Natural killer cell (primary cell): ENCODE results near the gene AOPEP. TPM values are rescaled to one million over a fixed set of nuclear protein-coding genes. Genes with fewer than 3 reads are reported as not detected.
A peak's percentile ranks its signal among the peaks of the same experiment; 100 is the strongest.

Source experiments
- ATAC-seq, 3 donors: fragments of 150-1000 bp in 2 of 3; fragments of 200-7000 bp in 1 of 3; cut with Tn5 transposase; 1 replicate in 1 of 3; 2 replicates in 2 of 3; pipeline ENCODE4 v1.10.0; 2021; ENCODE audit warnings: mild to moderate bottlenecking in 2 of 3, moderate library complexity in 2 of 3
- DNase-seq, 2 donors: peaks; one replicate each; pipeline versions ENCODE4 v3.0.0 to v3.0.0-alpha.2; 2013 to 2021; ENCODE audit warnings: mixed read lengths in 1 of 2
- H3K27ac ChIP-seq: one replicate; pipeline ENCODE4 v1.5.1; 2013; ENCODE audit warnings: mild to moderate bottlenecking, low read length
- H3K27me3 ChIP-seq: one replicate; pipeline ENCODE4 v1.6.1; 2013; ENCODE audit warnings: low read length; ENCODE audit not compliant: control insufficient read depth, insufficient read depth
- H3K36me3 ChIP-seq: one replicate; pipeline ENCODE4 v1.6.1; 2013; ENCODE audit warnings: low read length; ENCODE audit not compliant: control insufficient read depth, insufficient read depth
- H3K4me1 ChIP-seq: one replicate; pipeline ENCODE4 v1.6.1; 2013; ENCODE audit warnings: low read length; ENCODE audit not compliant: control insufficient read depth, insufficient read depth
- H3K4me3 ChIP-seq: one replicate; pipeline ENCODE4 v1.5.1; 2013; ENCODE audit warnings: low read length
- H3K9me3 ChIP-seq: one replicate; pipeline ENCODE4 v1.6.1; 2013; ENCODE audit warnings: low read length; ENCODE audit not compliant: control insufficient read depth, insufficient read depth
- H3K27ac Mint-ChIP-seq, 2 donors: one replicate each; pipeline ENCODE4 v1.8.0; 2022; ENCODE audit warnings: mild to moderate bottlenecking in 2 of 2, mixed read lengths in 2 of 2, moderate library complexity in 1 of 2
- H3K27me3 Mint-ChIP-seq, 2 donors: one replicate each; pipeline ENCODE4 v1.8.0; 2022; ENCODE audit warnings: low read depth in 2 of 2, mixed read lengths in 2 of 2
- H3K36me3 Mint-ChIP-seq: one replicate; pipeline ENCODE4 v1.8.0; 2022; ENCODE audit warnings: mixed read lengths
- H3K4me1 Mint-ChIP-seq, 2 donors: one replicate each; pipeline ENCODE4 v1.8.0; 2022; ENCODE audit warnings: mixed read lengths in 2 of 2
- H3K4me3 Mint-ChIP-seq: one replicate; pipeline ENCODE4 v1.8.0; 2022; ENCODE audit warnings: mild to moderate bottlenecking, moderate library complexity, mixed read lengths
- H3K9me3 Mint-ChIP-seq, 2 donors: one replicate each; pipeline ENCODE4 v1.8.0; 2022; ENCODE audit warnings: mixed read lengths in 2 of 2
- WGBS: methylation state at CpG from one replicate; pipeline ENCODE4 v1.1.7; 2013; ENCODE audit warnings: missing lambda C conversion rate; ENCODE audit not compliant: insufficient coverage; 5-methylcytosine and 5-hydroxymethylcytosine counted together
- intact Hi-C: fragments of 100-400 bp; cut with micrococcal nuclease; formaldehyde crosslinking; loops from one replicate; pipeline ENCODE4 v1.14.2; 2022
- total RNA-seq, 4 donors: library from RNA; stranded (reverse); fragments of 120-200 nt in 1 of 4; gene quantifications; one replicate each; pipeline versions ENCODE4 v1.2.3 to v1.2.4, GENCODE V29; 2013 to 2022
- TF ChIP-seq, protein P1 (sequence below): fragments of 200-600 bp; IDR thresholded peaks from one replicate; pipeline ENCODE4 v1.8.0; 2022; ENCODE audit warnings: antibody characterized with exemption

AOPEP gene
- total RNA-seq, 3 donors from 2014 or later (not counting 1 experiment from before 2014, with no cell fraction given) = 20.1 to 22.6 (median 20.6) TPM

DNA sequence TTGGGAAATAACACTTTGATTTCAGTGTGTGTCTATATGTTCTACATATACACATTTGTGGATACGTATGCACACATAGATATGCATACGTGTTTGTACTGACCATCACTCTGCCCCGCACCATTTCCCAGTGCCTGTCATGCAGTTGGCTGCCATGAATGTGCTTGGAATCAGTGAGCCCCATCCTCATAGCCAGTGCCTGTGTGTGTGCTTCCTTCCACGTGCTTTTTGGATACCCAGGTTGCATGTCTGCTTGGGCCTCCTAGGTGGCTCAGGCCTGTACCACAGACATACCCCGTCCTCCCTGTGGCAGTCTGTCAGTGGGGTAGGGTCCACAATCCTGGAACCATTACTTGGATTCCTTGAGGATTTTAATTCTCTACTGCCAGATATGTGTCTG, 347.4 kb downstream of the AOPEP start:
- no peak overlapping the region for H3K4me3 Mint-ChIP-seq
- H3K9me3 Mint-ChIP-seq = no peaks in the 10 kb centered on the region
- 96% methylated on average over 5 of the region's 5 CpGs for WGBS
- TF ChIP-seq, protein P1, sequence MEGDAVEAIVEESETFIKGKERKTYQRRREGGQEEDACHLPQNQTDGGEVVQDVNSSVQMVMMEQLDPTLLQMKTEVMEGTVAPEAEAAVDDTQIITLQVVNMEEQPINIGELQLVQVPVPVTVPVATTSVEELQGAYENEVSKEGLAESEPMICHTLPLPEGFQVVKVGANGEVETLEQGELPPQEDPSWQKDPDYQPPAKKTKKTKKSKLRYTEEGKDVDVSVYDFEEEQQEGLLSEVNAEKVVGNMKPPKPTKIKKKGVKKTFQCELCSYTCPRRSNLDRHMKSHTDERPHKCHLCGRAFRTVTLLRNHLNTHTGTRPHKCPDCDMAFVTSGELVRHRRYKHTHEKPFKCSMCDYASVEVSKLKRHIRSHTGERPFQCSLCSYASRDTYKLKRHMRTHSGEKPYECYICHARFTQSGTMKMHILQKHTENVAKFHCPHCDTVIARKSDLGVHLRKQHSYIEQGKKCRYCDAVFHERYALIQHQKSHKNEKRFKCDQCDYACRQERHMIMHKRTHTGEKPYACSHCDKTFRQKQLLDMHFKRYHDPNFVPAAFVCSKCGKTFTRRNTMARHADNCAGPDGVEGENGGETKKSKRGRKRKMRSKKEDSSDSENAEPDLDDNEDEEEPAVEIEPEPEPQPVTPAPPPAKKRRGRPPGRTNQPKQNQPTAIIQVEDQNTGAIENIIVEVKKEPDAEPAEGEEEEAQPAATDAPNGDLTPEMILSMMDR = no peak
- Histone ChIP-seq H3K9me3 (no peaks in the 10 kb centered on the region), H3K27me3 (no peaks in the 10 kb centered on the region), H3K4me1 (no peaks in the 10 kb centered on the region), H3K4me3 (no peak overlapping the region), H3K27ac (no peak overlapping the region), H3K36me3 (no peaks in the 10 kb centered on the region)
- no peaks in the 10 kb centered on the region for H3K27me3 Mint-ChIP-seq
- intact Hi-C loops = no loop called here
- DNase-seq (no peak), ATAC-seq (no peak)
- no peaks in the 10 kb centered on the region for H3K4me1 Mint-ChIP-seq
- no peaks in the 10 kb centered on the region for H3K36me3 Mint-ChIP-seq
- H3K27ac Mint-ChIP-seq = no peak overlapping the region

DNA sequence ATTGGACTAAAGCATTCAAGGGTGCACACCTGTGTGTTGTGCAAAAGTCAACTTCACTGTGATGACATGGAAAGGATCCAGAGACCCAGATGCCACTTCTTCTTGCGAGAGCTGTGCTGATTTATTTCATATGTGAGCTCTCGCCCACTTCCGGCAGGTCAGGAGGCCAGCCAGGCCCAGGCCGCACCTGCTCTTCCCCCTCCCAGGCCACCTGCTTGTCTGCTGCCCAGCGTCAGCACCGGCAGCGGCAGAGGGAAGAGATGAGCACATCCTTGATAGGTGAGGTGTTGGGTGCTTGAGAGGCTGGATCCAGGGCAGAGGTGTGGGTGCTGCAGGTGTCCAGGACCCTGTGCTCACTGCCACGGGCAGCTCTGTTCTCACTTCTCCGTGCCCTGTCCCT, 348.1 kb downstream of the AOPEP start:
- H3K36me3 Mint-ChIP-seq = no peaks in the 10 kb centered on the region
- DNase-seq (no peak), ATAC-seq (peak in 1 of 3 donors; percentile 15)
- no peaks in the 10 kb centered on the region for H3K27me3 Mint-ChIP-seq
- no peak overlapping the region for H3K27ac ChIP-seq
- TF ChIP-seq, protein P1 = no peak
- H3K4me1 ChIP-seq = no peaks in the 10 kb centered on the region
- H3K27me3 ChIP-seq = no peaks in the 10 kb centered on the region
- intact Hi-C loops = no loop called here
- H3K4me1 Mint-ChIP-seq = no peaks in the 10 kb centered on the region
- H3K27ac Mint-ChIP-seq = no peak overlapping the region
- H3K9me3 Mint-ChIP-seq = no peaks in the 10 kb centered on the region
- H3K4me3 ChIP-seq = no peak overlapping the region
- WGBS = 96% methylated on average over 9 of the region's 9 CpGs
- no peaks in the 10 kb centered on the region for H3K36me3 ChIP-seq
- no peaks in the 10 kb centered on the region for H3K9me3 ChIP-seq
- no peak overlapping the region for H3K4me3 Mint-ChIP-seq

DNA sequence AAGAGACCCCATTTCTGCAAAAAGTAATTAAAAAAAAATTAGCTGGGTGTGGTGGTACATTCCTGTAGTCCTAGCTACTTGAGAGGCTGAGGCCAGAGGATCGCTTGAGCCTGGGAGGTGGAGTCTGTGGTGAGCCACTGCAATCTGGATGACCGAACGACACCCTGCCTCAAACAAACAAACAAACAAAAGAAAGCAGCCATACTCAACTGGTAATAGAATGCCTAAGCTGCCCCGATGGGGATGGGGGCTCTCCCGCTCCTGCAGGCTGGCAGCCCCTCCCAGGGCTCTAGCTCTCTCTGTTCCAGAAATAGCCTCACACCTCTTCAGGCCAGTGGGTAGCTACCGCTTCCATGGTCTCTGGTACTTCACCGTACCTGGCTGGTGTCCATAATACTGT, 349.2 kb downstream of the AOPEP start:
- H3K4me1 Mint-ChIP-seq = no peaks in the 10 kb centered on the region
- no peaks in the 10 kb centered on the region for H3K27me3 Mint-ChIP-seq
- H3K27ac ChIP-seq = no peak overlapping the region
- no peaks in the 10 kb centered on the region for H3K27me3 ChIP-seq
- H3K27ac Mint-ChIP-seq = no peak overlapping the region
- H3K4me3 Mint-ChIP-seq = no peak overlapping the region
- ATAC-seq = no peak
- H3K4me3 ChIP-seq = no peak overlapping the region
- no peaks in the 10 kb centered on the region for H3K9me3 ChIP-seq
- WGBS = 98% methylated on average over 5 of the region's 7 CpGs
- no peaks in the 10 kb centered on the region for H3K9me3 Mint-ChIP-seq
- H3K4me1 ChIP-seq = no peaks in the 10 kb centered on the region
- DNase-seq = no peak
- TF ChIP-seq, protein P1 = no peak
- no peaks in the 10 kb centered on the region for H3K36me3 Mint-ChIP-seq
- H3K36me3 ChIP-seq = no peaks in the 10 kb centered on the region
- intact Hi-C loops = no loop called here

DNA sequence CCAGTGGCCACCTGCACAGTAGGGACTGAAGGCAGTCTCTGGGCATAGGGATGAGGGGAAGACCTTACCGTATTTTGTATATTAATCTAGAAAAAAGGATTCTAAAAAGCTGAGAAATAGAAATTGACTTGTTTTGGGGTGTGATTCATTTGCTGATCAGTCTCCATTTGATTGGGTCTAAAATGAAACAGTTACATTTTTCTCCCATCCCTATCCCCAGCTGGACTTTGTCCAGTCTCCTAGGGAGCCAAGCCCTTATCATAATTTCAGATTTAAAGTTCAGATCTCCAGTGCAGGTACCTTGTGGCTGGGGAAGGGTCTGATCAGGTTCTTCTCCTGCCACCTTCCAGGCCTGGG, 350.2 kb downstream of the AOPEP start:
- Mint-ChIP-seq H3K9me3 (no peaks in the 10 kb centered on the region), H3K4me1 (no peaks in the 10 kb centered on the region), H3K27ac (no peak overlapping the region), H3K27me3 (no peaks in the 10 kb centered on the region), H3K4me3 (no peak overlapping the region), H3K36me3 (no peaks in the 10 kb centered on the region)
- Histone ChIP-seq H3K27ac (no peak overlapping the region), H3K36me3 (no peaks in the 10 kb centered on the region), H3K4me1 (no peaks in the 10 kb centered on the region), H3K4me3 (no peak overlapping the region), H3K27me3 (no peaks in the 10 kb centered on the region), H3K9me3 (no peaks in the 10 kb centered on the region)
- no peak for DNase-seq
- no peak for ATAC-seq
- TF ChIP-seq, protein P1 = no peak
- intact Hi-C loops = no loop called here
- WGBS = 100% methylated on average over 1 of the region's 1 CpG
